Astrocyte of the hippocampus (primary cell): ENCODE results near the gene APPBP2.
"Not testable (repeated sequence)": the region's sequence is repeated elsewhere in the genome, so short reads cannot be mapped to it uniquely, and the experiment has no call there.

Experiments
- DNase-seq: peaks from one replicate; pipeline ENCODE4 v3.0.0; 2011; ENCODE audit warnings: low read depth, low spot score

The APPBP2 gene

GRCh38 chr17:60525685-60526514 lies at the start of gene APPBP2:
APPBP2 (minus strand) TSS chr17:60526242; CDS start chr17:60525931, 311 bp downstream.
- peak; percentile 96 for DNase-seq

DNA sequence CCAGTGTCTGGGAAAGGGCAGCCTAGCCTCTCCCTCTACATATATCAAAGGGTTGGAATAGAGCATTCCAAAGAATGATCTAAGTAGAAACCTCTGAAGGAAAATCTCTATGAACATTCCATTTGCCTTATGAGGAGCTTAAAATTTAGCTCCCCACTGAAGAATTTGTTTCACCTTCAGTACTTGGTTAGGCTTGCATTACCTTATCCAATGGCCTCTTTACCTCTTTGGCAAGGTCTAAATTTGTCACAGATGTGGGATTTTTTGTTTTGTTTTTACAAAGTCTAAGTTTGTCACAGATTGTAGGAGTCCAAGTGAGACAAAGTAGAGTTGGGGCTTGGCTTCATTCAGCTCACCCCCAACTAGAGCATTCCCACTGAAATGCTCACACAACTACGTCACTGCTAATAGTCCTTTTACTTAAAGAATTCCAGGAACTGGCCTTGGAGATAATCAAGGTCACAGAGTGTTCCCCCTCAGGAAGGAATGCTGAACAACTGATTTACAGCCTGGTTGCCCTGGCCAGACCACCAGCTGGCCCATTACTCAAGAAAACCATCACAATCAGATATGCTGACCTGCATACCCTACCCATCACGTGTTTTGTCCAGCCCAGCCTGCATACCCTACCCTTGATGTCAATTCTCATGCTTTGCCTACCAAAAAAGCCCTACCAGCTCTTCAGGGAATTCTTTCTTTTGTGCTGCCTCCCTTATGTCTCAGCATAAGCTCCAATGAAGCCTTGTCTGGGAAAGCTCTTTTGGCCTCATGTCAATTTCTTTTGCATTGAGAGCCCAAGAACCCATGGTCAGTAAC lies 47.4 kb upstream of the APPBP2 start:
- peak; percentile 69 for DNase-seq

DNA sequence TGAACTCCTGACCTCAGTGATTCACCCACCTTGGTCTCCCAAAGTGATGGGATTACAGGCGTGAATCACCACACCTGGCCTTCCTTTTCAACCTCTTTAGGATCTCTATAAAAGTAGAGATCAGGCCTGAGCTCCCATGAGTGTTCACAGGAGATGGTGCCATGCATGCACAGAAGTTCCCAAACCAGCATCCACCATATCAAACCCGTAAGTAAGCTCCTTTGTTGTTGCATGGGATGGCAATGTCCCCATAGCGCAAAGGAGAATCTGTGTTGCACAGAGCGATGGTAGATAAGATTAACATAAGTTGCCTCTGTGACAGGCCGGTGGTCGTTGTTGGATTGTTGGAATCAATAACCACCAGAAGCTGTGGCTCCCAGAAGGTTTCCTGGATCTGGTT lies 39.2 kb upstream of the APPBP2 start:
- no peak for DNase-seq

GRCh38 chr17:60563743-60564142 lies 37.7 kb upstream of the APPBP2 start:
- no peak for DNase-seq

GRCh38 chr17:60562421-60562820 lies 36.4 kb upstream of the APPBP2 start:
- no peak for DNase-seq

GRCh38 chr17:60560860-60561257 lies 34.8 kb upstream of the APPBP2 start:
- DNase-seq: no peak

DNA sequence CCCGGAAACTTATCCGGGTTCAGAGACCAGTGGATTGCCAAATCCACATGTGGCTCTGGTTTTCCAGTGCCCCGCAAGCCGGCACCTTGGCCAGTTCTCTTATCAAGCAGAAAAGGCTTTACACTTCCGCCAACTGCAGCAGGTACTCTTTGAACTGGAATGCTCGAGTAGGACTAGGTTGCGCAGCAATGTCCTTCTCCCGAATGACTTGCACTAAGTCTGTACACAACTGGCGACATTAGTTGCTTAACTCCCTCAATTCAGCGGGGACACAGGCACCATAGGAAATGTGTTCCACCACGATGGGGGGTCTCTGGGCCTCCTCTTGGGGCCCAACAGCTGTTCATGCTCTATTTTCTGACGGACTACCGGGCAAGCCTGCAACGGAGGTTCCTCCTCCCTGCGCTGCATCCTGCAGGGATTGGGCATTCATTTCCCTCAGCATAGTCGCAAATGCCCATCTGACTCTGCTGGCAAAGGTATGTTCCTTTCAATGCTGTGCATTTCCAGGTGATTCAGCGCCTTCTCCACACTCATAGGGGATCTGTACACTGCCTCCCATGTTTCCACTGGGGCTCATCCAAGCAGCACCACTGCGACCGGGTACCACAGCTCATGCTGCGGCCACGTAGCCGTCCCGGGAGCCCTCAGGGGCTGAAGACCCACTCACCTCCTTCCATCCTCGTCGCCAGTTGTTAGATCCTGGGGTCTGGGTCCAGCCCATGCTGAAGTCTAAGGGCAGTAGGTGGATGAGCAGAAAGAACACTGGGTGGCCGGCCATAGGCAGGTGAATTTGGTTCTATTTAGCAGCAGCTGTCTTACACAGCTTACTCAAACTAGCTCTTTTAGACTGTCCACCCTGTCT lies 34.2 kb upstream of the APPBP2 start:
- DNase-seq: no peak

GRCh38 chr17:60559659-60559994 lies 33.6 kb upstream of the APPBP2 start:
- DNase-seq: no peak

GRCh38 chr17:60557805-60558204 lies 31.8 kb upstream of the APPBP2 start:
- DNase-seq: no peak

GRCh38 chr17:60555786-60556185 lies 29.7 kb upstream of the APPBP2 start:
- DNase-seq: no peak

DNA sequence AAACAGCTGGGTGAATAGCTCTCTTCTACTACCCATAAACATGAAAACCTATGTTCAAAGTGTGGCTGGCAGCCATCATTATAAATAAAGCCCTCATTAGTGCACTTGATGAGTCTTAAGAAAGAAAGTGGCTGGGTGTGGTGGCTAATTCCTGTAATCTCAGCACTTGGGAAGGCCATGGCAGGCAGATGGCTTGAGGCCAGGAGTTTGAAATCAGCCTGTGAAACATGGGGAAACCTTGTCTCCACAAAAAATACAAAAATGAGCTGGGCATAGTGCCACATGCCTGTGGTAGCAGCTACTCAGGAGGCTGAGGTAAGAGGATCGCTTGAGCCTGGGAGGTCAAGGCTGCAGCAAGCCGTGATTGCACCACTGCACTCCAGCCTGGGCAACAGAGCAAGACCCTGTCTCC lies 28.3 kb upstream of the APPBP2 start:
- peak; percentile 96 for DNase-seq

GRCh38 chr17:60552255-60552654 lies 26.2 kb upstream of the APPBP2 start:
- DNase-seq: not testable (repeated sequence)

DNA sequence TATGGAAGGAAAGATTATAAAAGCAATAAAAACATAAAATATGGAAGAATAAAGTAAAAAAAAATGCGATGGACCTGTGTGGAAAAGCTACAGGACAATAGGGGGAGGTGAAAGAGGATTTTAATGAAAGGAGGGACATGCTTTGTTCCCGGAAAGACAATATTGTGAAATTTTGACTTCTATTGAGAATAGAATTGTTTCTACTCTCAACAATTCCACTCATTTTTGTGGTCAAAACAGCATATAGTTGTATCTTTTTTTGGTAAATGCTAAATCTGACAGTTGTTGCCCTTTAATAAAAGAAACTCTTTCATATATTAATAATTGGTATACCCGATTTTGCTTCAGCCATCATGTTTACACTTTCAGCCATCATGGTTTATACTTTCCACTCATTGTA lies 22.9 kb upstream of the APPBP2 start:
- DNase-seq: no peak

DNA sequence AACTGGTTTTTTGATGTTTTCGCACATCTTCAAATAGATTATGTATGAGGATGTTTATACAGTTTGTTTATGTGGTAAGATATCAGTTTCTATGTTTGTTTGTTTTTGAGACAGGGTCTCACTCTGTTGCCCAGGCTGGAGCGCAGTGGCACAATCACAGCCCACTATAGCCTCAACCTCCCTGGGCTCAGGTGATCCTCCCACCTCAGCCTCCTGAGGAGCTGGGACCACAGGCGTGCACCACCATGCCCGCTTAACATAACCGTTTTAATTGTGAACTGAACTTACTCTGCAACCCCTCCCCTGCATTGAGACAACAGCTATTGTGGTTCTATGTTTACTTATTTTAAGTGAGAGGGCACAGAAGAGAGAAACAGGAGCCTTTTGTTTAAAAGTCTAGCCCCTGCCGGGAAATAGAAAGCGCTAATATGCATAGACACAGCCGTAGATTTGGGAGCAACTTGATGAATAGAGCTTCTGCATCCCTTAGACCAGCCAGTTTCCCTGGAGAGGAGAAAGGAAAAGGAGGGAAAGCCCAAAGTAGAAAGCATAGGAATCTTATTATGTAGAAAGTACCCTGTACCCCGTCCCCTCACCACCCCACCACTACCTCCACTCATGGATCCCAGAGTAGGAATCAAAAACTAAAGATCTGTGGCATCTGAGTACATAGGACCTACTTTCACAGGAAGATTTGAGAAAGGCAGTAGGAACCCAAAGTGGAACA lies 19.6 kb upstream of the APPBP2 start:
- no peak for DNase-seq

DNA sequence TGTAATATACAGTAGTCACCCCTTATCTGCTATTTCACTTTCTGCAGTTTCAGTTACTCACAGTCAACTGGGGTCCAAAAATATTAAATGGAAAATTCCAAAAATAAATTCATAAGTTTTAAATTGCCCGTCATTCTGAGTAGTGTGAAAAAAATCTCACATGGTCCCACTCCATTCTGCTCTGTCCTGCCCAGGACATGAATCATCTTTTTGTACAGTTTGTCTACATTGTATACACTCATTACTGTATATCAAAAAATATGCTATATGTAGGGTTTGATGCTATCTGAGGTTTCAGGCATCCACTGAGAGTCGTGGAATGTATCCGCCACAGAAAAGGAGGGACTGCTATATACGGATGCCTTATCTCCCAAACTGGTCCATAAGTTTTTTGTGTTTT lies 16.0 kb upstream of the APPBP2 start:
- no peak for DNase-seq

DNA sequence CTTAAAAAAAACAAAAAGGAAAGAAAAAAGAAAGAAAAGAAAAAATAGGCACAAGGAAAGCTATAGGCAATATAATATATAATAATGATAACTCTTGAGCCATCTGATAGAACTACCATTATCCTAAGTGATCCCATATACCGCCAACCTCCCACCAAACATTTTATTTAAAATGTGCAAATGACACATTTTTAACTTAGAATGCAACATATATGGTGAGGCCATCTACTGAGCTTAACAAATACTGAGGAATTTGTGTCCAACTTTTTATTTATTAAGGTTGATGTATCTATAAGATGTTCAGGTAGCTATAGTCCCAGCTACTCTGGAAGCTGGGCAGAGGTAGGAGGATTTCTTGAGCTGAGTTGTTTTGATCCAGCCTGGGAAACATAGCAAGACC lies 14.4 kb upstream of the APPBP2 start:
- DNase-seq: no peak

GRCh38 chr17:60539807-60540206 lies 13.8 kb upstream of the APPBP2 start:
- no peak for DNase-seq

- DNase-seq: no peak
Observed at GRCh38 chr17:60538726-60539125, 12.7 kb upstream of the APPBP2 start.

DNA sequence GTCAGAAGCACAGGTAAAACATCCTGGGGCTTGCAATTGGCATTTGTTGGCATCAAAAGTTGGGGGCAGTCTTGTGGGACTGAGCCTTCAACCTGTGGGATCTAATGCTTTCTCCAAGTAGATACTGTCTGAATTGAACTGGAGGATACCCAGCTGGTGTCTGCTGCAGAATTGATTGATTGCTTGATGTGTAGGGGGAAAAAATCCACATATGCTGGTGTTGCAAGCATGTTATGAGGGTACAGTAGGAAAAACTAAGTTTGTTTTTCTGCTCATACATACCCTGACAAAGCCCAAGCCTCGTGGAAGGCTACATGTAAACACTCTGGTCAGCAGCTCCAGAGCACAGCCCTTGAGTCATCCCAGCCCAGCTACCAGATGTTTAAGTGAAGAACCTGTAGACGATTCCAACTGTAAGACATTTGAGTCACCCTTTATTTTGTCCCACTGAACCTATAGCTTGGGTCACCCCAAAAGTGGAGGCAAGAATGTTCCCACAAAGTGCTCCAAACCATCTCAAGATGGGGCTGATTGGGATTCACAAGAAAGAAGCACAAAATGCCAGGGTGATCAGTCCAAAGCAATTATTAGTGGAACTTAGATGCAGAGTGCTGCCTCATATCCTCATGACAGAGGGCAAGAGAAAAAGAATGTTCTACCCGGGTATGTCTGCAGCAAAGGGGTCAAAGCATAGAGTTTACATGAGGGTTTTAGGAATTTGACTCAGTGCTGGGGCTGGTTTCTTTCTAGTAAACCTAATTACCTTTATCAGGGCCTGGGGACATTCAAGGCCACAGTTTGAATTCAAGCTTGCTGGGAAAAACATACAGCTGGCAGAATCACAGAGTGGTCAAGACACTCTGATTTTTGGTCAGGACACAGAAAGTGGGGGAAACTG lies 9.6 kb upstream of the APPBP2 start:
- no peak for DNase-seq

DNA sequence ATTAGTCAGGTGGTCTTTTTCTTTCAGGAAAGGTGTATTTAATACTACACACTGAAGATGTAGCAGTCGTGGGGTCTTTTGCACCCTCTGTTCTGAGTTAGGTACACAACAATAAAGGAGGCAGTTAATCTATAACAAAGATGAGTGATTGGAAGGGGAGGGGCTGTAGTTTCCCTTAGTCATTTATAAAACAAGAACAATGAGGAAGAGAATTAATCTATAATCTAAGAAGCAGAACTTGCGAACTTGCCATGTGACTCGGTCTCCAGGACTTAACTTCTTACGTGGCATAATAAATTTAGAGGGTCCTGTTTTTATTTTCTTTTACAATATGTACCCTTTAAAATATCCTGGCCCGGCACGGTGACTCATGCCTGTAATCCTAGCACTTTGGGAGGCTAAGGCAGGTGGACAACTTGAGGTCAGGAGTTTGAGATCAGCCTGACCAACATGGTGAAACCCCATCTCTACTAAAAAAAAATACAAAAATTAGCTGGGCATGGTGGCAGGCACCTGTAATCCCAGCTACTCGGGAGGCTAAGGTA lies 8.6 kb upstream of the APPBP2 start:
- no peak for DNase-seq
